ENCODE measurements around the gene CCDC137.

Gene CCDC137

DNA sequence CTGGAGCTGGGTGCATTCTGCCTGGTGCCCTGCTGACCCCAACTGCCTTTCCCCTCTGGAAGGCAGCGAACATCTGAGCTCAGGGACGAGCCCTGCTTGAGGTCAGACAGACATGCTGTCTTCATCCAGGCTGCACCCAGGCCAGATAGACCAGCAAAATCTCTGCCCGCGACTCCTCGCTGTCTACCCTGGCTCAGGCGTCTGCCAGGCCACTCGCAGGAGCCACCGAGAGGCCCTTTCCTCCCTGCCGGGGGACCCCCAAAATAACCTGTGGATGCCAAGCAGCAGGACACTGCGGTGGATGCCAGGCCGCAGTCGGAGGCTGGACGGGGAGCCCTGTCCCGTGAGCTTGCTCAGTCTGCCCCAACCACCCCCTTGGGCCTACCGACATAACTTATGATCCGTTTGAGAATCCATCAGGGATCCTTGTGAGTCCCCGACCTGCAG, 42.2 kb downstream of the CCDC137 start:
- CTCF ChIA-PET: interaction anchor here (1.6 kb wide), 1 partner anchor 33 kb away, joined by 4 read pairs; no protein-coding TSS in a partner anchor
- POLR2A ChIA-PET: no interaction called here
- TF ChIP-seq, protein P1, sequence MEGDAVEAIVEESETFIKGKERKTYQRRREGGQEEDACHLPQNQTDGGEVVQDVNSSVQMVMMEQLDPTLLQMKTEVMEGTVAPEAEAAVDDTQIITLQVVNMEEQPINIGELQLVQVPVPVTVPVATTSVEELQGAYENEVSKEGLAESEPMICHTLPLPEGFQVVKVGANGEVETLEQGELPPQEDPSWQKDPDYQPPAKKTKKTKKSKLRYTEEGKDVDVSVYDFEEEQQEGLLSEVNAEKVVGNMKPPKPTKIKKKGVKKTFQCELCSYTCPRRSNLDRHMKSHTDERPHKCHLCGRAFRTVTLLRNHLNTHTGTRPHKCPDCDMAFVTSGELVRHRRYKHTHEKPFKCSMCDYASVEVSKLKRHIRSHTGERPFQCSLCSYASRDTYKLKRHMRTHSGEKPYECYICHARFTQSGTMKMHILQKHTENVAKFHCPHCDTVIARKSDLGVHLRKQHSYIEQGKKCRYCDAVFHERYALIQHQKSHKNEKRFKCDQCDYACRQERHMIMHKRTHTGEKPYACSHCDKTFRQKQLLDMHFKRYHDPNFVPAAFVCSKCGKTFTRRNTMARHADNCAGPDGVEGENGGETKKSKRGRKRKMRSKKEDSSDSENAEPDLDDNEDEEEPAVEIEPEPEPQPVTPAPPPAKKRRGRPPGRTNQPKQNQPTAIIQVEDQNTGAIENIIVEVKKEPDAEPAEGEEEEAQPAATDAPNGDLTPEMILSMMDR (IDR thresholded peaks at IDR 0.05; ENCODE audit: insufficient read depth, low read length, missing control alignments): no peak
- H3K4me3 ChIP-seq (ENCODE audit: low read depth, low read length): no peak overlapping the region
- no peak for DNase-seq (ENCODE audit: low read depth, low spot score)

GRCh38 chr17:81710514-81711308, 44.2 kb downstream of the CCDC137 start:
- no peak overlapping the region for H3K4me3 ChIP-seq (ENCODE audit: low read depth, low read length)
- DNase-seq (ENCODE audit: low read depth, low spot score): no peak
- POLR2A ChIA-PET: interaction anchor here (0.7 to 2.9 kb wide), 4 partner anchors 8 to 203 kb away, joined by 3 to 14 read pairs (median 4); partner anchors contain the start of genes MRPL12 and P4HB
- TF ChIP-seq, protein P1 (IDR thresholded peaks at IDR 0.05; ENCODE audit: insufficient read depth, low read length, missing control alignments): no peak
- CTCF ChIA-PET: interaction anchor here (0.9 to 1.6 kb wide), 2 partner anchors 9 to 35 kb away, joined by 3 to 4 read pairs; no protein-coding TSS in a partner anchor

DNA sequence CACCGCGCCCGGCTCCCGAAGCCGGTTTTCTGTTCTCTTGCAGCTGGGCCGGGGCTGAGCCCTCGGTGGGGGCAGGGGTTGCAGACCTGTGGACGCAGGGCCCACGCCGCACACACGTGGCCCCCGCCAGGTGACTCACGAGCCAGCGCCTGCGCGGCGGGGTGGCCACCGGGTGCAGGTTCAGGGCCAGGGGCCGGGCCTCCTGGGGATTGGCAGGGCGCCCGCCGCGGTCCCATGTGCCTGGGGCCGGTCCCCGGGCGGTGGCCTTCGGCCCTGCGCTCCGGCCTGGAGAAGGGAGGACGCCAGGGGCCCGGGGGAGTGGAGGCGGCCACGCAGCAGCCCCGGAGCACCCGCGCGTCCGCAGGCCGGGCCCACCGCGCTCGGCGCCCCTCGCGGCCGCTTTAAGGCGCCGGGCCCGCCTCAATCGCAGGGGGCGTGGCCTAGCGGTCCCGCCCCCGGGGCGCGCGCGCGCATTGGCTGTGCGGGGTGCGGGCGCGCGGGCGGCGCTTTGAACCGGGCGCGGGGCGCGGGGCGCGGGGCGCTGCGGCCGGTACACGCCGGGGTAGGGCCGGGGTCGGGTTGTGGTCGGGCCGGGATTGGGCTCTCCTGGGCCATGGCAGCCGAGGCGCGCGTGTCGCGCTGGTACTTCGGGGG, 45.4 kb downstream of the CCDC137 start, which contains the start of gene SLC25A10:
Gene SLC25A10, plus strand, starts transcription at position 471 of the 654 bp plus-strand sequence. Its CDS starts 143 bp downstream, at position 614.
- CTCF ChIA-PET: interaction anchor here (0.7 to 1.3 kb wide), 4 partner anchors 10 to 151 kb away, joined by 3 to 4 read pairs (median 3); partner anchors contain the start of genes ARL16 and HGS
- DNase-seq (ENCODE audit: low read depth, low spot score): no peak
- POLR2A ChIA-PET: interaction anchor here (0.7 to 2.9 kb wide), 5 partner anchors 9 to 347 kb away, joined by 3 to 14 read pairs (median 4); partner anchors contain the start of genes MRPL12 and P4HB
- TF ChIP-seq, protein P1 (IDR thresholded peaks at IDR 0.05; ENCODE audit: insufficient read depth, low read length, missing control alignments): no peak
- peak within 1 kb of the TSS; percentile 67 for H3K4me3 ChIP-seq (ENCODE audit: low read depth, low read length)

DNA sequence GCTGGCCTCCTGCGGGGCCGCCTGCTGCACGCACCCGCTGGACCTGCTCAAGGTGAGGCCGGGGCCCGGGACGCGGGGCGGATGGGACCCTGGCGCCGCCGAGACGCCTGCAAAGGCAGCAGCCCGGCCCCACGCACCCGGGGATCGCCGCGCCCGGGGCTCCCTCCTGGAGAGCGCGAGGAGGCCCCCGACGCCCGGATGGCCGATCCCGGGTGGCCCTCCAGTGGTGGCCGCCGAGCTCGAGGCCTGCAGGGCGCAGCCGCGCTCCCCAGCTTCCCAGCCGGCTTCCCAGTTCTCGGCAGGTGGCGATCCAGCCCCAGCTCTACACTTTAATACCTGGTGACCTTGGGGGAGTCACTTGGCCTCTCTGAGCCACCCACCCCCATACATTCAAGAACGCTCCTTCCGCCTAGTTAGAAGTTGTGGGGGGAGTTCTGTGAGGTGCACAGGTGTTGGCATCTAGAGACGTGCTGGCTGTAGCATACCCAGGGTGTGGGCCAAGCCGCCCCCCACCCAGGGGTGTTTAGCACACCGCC, 46.0 kb downstream of the CCDC137 start:
- ChIA-PET CTCF (interaction anchor here (0.7 to 1.4 kb wide), 7 partner anchors 8 to 151 kb away, joined by 3 to 4 read pairs (median 3); partner anchors contain the start of genes ARL16 and HGS), POLR2A (interaction anchor here (1.0 to 2.9 kb wide), 2 partner anchors 9 to 10 kb away, joined by 4 to 14 read pairs; partner anchors contain the start of gene MRPL12)
- H3K4me3 ChIP-seq (ENCODE audit: low read depth, low read length): peak overlapping the region; percentile 67
- TF ChIP-seq, protein P1 (IDR thresholded peaks at IDR 0.05; ENCODE audit: insufficient read depth, low read length, missing control alignments): peak; percentile 35
- DNase-seq (ENCODE audit: low read depth, low spot score): no peak

GRCh38 chr17:81713004-81713555, 46.5 kb downstream of the CCDC137 start:
- ChIA-PET CTCF (interaction anchor here (1.0 to 1.4 kb wide), 6 partner anchors 9 to 150 kb away, joined by 3 to 4 read pairs (median 3); partner anchors contain the start of genes ARL16 and HGS), POLR2A (interaction anchor here (0.7 to 2.9 kb wide), 4 partner anchors 8 to 156 kb away, joined by 3 to 14 read pairs (median 4); partner anchors contain the start of genes MCRIP1 and MRPL12)
- H3K4me3 ChIP-seq (ENCODE audit: low read depth, low read length): peak overlapping the region; percentile 67

More at GRCh38 chr17:81713004-81713555, 46.5 kb downstream of the CCDC137 start:
- DNase-seq (ENCODE audit: low read depth, low spot score): no peak
- TF ChIP-seq, protein P1 (IDR thresholded peaks at IDR 0.05; ENCODE audit: insufficient read depth, low read length, missing control alignments): no peak
